Smooth muscle cell (in vitro differentiated cells): Measurements from ENCODE around the gene FGD2. TPM values are rescaled to one million over a fixed set of nuclear protein-coding genes. Genes with fewer than 3 reads are reported as not detected.

Experiments
- DNase-seq: peaks from one replicate; lab custom pipeline; 2025; ENCODE audit not compliant: unreplicated experiment; lab: John Stamatoyannopoulos, UW
- H2AFZ ChIP-seq: fragments of 200-600 bp; sonication (generic); 2 replicates; pipeline ENCODE4 v1.6.0; 2016; ENCODE audit warnings: antibody characterized with exemption, low read depth, mild to moderate bottlenecking
- H3F3A ChIP-seq: fragments of 200-600 bp; sonication (generic); 2 replicates; pipeline ENCODE4 v1.6.0; 2017; ENCODE audit warnings: antibody characterized with exemption, low read depth
- H3K27ac ChIP-seq: fragments of 200-600 bp; sonication (generic); 2 replicates; pipeline ENCODE4 v1.5.1; 2016; ENCODE audit warnings: low read depth, mild to moderate bottlenecking
- H3K27me3 ChIP-seq: fragments of 200-600 bp; sonication (generic); 2 replicates; pipeline ENCODE4 v1.6.1; 2016; ENCODE audit warnings: low read depth, mild to moderate bottlenecking
- H3K36me3 ChIP-seq: fragments of 200-600 bp; sonication (generic); 2 replicates; pipeline ENCODE4 v1.5.1; 2016; ENCODE audit warnings: low read depth
- H3K4me1 ChIP-seq: fragments of 200-600 bp; sonication (generic); 2 replicates; pipeline ENCODE4 v1.5.1; 2016; ENCODE audit warnings: low read depth
- H3K4me2 ChIP-seq: fragments of 200-600 bp; sonication (generic); 2 replicates; pipeline ENCODE4 v1.6.0; 2016; ENCODE audit warnings: mild to moderate bottlenecking
- H3K4me3 ChIP-seq: fragments of 200-600 bp; sonication (generic); 2 replicates; pipeline ENCODE4 v1.5.1; 2016; ENCODE audit warnings: mild to moderate bottlenecking
- H3K79me2 ChIP-seq: fragments of 200-600 bp; sonication (generic); 2 replicates; pipeline ENCODE4 v1.6.0; 2016; ENCODE audit warnings: low read depth, mild to moderate bottlenecking
- H3K9ac ChIP-seq: fragments of 200-600 bp; sonication (generic); 2 replicates; pipeline ENCODE4 v1.6.0; 2016; ENCODE audit warnings: low read depth
- H3K9me3 ChIP-seq: fragments of 200-600 bp; sonication (generic); replicated peaks from 2 replicates; pipeline ENCODE4 v1.5.1; 2016; ENCODE audit warnings: low read depth
- H4K20me1 ChIP-seq: fragments of 200-600 bp; sonication (generic); 2 replicates; pipeline ENCODE4 v1.6.0; 2016; ENCODE audit warnings: low read depth
- CTCF ChIP-seq: fragments of 200-600 bp; sonication (generic); IDR thresholded peaks from 2 replicates; pipeline ENCODE4 v1.5.1; 2017; ENCODE audit warnings: borderline replicate concordance, mild to moderate bottlenecking, antibody characterized with exemption; ENCODE audit not compliant: insufficient read depth, poor library complexity, severe bottlenecking
- WGBS: methylation state at CpG from one replicate; pipeline ENCODE4 v1.1.7; 2016; ENCODE audit warnings: low lambda C conversion rate; 5-methylcytosine and 5-hydroxymethylcytosine counted together
- polyA plus RNA-seq: library from polyadenylated mRNA; unstranded; fragments of >200 nt; fragmentation: Nextera tagmentation; extraction: Ambion mirVana; gene quantifications from 2 replicates; pipeline ENCODE4 v1.2.1, GENCODE V29; 2016
- total RNA-seq: library from RNA; depleted of rRNA; stranded (reverse); fragments of >200 nt; gene quantifications from 2 replicates; pipeline ENCODE4 v1.2.3, GENCODE V29; 2014

FGD2 gene
- total and polyA plus RNA-seq, 2 experiments from 2014 or later = not detected

- no peaks in the 10 kb centered on the region for H3K79me2 ChIP-seq
- TF ChIP-seq CTCF = no peak
- WGBS = 93% methylated on average over 13 of the region's 17 CpGs
- no peak overlapping the region for H3K27ac ChIP-seq
- H2AFZ ChIP-seq = no peak overlapping the region
- no peaks in the 10 kb centered on the region for H3K36me3 ChIP-seq
- DNase-seq = no peak
- no peaks in the 10 kb centered on the region for H3K9me3 ChIP-seq
- no peaks in the 10 kb centered on the region for H3K4me1 ChIP-seq
- no peaks in the 10 kb centered on the region for H3F3A ChIP-seq
- no peaks in the 10 kb centered on the region for H4K20me1 ChIP-seq
- no peak overlapping the region for H3K4me2 ChIP-seq
- no peak overlapping the region for H3K4me3 ChIP-seq
- no peak overlapping the region for H3K9ac ChIP-seq
- no peaks in the 10 kb centered on the region for H3K27me3 ChIP-seq
Measured at GRCh38 chr6:37022135-37022863, 16.8 kb downstream of the FGD2 start.

- Histone ChIP-seq H3F3A (no peaks in the 10 kb centered on the region), H3K27me3 (no peaks in the 10 kb centered on the region), H3K4me1 (no peaks in the 10 kb centered on the region), H3K79me2 (no peaks in the 10 kb centered on the region), H3K9ac (no peak overlapping the region), H3K4me2 (no peak overlapping the region), H4K20me1 (no peaks in the 10 kb centered on the region), H3K4me3 (no peak overlapping the region), H3K36me3 (no peaks in the 10 kb centered on the region), H3K9me3 (no peaks in the 10 kb centered on the region), H2AFZ (no peak overlapping the region), H3K27ac (no peak overlapping the region)
- TF ChIP-seq CTCF = no peak
- WGBS = 74% methylated on average over 15 of the region's 15 CpGs
- no peak for DNase-seq
Measured at GRCh38 chr6:37024656-37025337, 19.3 kb downstream of the FGD2 start.

- H3K4me1 ChIP-seq = no peaks in the 10 kb centered on the region
- WGBS = 89% methylated on average over 24 of the region's 24 CpGs
- no peaks in the 10 kb centered on the region for H3K79me2 ChIP-seq
- H4K20me1 ChIP-seq = no peaks in the 10 kb centered on the region
- no peaks in the 10 kb centered on the region for H3K9me3 ChIP-seq
- no peak for DNase-seq
- no peak overlapping the region for H3K4me3 ChIP-seq
- no peaks in the 10 kb centered on the region for H3K27me3 ChIP-seq
- H2AFZ ChIP-seq = no peak overlapping the region
- H3F3A ChIP-seq = no peaks in the 10 kb centered on the region
- H3K9ac ChIP-seq = no peak overlapping the region
- H3K36me3 ChIP-seq = no peaks in the 10 kb centered on the region
- TF ChIP-seq CTCF = no peak
- no peak overlapping the region for H3K27ac ChIP-seq
- H3K4me2 ChIP-seq = no peak overlapping the region
Measured at GRCh38 chr6:37025621-37026466, 20.4 kb downstream of the FGD2 start.
